IMR-90 (cell line): Measurements from ENCODE around the gene ACTRT2.

Experiments
- RFX5 ChIP-seq: IDR thresholded peaks from 2 replicates; pipeline ENCODE4 v1.8.0; 2012; ENCODE audit warnings: low read depth, mild to moderate bottlenecking, low read length, moderate library complexity
- TF ChIP-seq, protein P1 (sequence below): conservative IDR thresholded peaks from 2 replicates; pipeline ENCODE4 v1.5.1; 2012; ENCODE audit warnings: mild to moderate bottlenecking, low read depth, low read length, improper control_type of control experiment

DNA sequence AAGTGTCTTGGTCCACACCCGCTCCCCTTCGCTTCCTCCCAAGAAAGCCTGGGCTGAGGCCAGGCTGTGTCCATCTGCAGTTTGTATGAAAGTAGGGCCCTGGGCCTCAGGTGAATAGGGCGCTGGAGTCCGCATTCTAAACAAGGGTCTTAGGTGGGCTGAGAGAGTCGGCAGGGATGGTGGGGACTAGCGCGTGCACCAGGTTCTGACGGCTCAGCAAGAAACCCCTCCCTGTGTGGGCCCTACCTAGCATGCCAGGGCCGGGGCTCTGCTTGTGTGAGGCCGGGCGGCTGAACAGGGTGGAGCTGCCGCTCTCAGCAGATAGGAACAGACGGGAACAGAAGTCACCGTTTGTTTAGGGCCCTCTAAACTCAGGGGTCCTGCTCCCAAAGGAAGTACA lies 1.7 kb downstream of the ACTRT2 start:
- TF ChIP-seq, protein P1, sequence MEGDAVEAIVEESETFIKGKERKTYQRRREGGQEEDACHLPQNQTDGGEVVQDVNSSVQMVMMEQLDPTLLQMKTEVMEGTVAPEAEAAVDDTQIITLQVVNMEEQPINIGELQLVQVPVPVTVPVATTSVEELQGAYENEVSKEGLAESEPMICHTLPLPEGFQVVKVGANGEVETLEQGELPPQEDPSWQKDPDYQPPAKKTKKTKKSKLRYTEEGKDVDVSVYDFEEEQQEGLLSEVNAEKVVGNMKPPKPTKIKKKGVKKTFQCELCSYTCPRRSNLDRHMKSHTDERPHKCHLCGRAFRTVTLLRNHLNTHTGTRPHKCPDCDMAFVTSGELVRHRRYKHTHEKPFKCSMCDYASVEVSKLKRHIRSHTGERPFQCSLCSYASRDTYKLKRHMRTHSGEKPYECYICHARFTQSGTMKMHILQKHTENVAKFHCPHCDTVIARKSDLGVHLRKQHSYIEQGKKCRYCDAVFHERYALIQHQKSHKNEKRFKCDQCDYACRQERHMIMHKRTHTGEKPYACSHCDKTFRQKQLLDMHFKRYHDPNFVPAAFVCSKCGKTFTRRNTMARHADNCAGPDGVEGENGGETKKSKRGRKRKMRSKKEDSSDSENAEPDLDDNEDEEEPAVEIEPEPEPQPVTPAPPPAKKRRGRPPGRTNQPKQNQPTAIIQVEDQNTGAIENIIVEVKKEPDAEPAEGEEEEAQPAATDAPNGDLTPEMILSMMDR = no peak
- TF ChIP-seq RFX5 = no peak
